Inflammatory macrophage (primary cell): ENCODE measurements around the gene DHRS1.

Experiments
- DNase-seq, 2 donors: peaks; one replicate each; pipeline ENCODE4 v3.0.0-alpha.2; 2020 to 2022

DHRS1 gene

GRCh38 chr14:24262821-24263733 is 36.5 kb downstream of the DHRS1 start, which contains the start of gene TGM1:
TGM1 (minus strand) TSS chr14:24263177; CDS start chr14:24262352, 825 bp downstream.
- no peak for DNase-seq

GRCh38 chr14:24261969-24262327 is 37.6 kb downstream of the DHRS1 start:
- DNase-seq: no peak

- no peak for DNase-seq
These were observed 38.2 kb downstream of the DHRS1 start for GRCh38 chr14:24261256-24261968.

DNA sequence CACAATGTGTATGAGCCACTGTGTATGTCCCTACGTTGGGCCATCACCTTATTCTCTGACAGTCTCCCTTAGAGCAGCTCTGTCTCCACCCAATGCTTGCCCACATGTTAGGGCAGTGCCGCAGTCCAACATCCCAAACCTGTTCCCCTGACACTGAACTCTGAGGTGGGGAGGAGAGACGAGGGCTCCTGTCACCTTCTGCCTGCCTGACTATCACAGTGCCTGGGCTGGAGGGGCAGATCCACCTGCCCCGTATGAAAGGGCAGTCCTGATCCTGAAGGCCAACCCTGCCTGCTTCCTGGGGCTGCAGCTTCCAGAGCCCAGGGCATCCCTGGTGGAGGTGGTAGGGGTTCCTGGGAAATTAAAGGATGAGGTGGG is 38.8 kb downstream of the DHRS1 start:
- no peak for DNase-seq

- no peak for DNase-seq
These were observed 39.4 kb downstream of the DHRS1 start for GRCh38 chr14:24260026-24260779.

DNA sequence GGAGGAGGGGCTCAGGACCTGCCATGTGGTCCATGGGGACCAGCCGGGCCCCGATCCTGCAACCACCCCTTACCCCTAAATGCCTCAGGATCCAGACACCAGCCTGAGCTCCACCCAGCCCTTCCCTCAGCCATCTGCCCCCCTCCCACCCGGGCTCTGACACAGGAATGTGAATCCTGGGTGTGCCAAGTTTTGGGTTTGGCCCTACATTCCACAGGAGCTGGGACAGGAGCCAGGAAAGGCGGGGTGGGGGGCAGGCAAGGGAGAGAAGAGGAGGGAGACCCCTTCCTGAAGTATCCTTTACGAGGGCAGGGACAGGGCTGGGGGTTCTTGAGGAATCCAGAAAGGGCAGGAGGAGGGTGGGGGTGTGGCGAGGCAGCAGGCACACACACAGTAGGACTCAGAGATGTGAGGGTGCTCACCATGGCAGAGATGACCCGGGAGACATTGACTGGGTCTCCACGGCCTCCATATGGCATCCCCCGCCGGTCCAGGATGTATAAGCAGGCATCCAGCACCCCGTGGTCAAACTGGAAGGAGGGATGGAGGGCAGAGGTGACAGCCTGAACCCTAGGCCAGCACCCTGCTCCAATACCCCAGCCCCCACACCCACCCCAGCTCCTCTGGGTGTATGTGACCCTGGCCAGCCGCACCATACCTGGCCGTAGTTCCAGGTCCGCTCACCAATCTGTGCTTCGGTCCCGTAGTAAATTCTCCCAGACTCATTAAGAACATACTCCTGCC is 40.1 kb downstream of the DHRS1 start:
- DNase-seq: no peak

- no peak for DNase-seq
These were observed 40.9 kb downstream of the DHRS1 start for GRCh38 chr14:24258548-24259265.

DNA sequence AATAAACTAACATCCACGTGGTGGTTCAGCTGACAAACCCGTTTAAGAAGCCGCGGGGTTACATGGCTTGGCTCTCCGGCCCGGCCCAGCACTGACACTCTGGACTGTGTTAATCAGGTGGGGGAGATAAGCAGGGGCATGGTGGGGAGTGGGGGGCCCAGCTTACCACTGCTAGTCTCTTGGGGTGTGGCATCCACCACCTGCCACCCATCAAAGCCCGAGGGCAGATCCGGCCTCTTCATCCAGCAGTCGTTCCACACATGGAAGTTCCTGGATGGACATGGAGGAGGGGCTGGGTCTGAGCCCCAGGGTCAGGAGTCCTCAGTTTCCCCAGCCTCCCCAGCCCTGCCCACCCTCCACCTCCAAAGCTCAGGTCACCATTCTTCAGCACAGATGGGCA is 41.5 kb downstream of the DHRS1 start:
- no peak for DNase-seq

DNA sequence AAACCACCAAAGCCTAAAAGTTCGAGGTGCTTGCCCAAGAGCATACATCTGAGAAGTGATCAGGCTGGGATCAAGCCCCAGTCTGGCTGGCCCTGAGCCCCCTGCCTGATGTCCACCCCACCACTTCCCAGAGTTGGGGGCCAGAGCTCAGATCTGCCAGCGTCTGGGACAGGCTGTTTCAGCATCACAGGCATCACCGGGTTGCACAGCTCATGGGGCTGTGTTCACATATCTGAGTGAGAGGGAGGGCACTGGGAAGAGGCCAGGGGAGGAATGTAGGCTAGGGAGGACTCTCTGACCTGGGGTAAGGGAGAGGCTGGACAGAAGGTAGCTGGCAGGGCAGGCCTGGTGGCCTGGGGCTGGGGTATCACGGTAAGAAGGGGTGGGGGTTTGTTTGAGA is 42.6 kb downstream of the DHRS1 start:
- DNase-seq: no peak

GRCh38 chr14:24255931-24256711 is 43.5 kb downstream of the DHRS1 start:
- DNase-seq: no peak

DNA sequence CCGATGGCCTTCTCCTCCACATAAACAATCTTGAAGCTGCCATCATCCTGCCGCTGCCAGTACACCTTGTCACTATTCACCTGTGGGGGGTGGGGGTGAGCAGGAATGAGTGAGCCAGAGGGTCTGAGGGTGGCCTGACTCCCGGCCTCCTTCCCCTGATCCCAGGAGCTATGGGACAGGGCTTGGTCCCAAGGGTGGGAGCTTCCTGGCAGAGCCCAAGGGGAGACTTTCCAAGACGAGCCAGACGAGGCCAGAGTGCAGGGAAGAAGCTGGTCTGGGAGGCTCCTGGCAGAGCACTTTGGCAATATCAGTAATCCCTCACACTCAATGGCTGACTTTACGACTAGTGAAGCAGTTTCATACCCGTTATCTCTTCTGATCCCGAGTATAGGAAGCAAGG is 44.1 kb downstream of the DHRS1 start:
- DNase-seq: no peak

GRCh38 chr14:24254630-24255392 is 44.8 kb downstream of the DHRS1 start:
- no peak for DNase-seq

GRCh38 chr14:24253936-24254335 is 45.6 kb downstream of the DHRS1 start:
- DNase-seq: no peak

DNA sequence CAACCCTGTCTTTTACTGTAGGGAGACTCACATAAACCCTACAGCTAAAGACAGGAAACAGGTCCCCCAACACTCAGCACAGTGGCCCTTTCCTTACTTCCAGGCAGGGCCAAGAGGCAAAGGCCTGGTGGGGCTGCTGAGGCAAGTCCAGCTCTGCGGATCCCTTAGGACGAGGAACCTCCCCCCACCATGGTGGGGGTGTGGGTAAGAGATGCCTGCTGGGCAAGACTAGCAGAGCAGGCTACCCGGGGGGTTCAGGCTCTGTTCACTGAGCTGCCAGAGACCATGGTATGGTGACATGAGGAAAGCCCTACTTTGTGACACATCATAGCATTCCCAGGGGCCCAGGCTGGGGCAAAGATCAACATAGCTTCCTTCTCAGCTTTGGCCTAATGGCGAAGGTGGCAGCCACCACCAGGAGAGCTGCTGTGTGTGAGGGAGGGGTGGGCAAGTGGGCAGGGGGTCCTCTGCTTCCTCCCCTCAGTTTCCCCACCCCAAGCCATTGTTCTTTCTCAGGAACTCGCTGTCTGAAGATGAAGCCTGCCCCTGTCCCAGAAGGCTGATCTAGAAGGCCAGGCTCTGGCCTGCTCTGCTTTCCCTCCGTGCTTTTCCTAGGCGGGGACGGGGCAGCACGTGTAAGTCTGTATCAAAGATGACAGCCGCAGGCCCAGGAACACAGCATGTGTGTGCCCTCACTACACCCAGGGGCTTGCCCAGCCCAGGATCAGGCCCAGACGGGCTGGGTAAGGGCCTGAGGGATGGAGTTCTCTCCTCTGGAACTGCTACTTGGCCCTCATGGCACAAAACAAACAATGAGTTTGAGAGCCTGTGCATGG is 47.1 kb downstream of the DHRS1 start:
- DNase-seq: no peak

DNA sequence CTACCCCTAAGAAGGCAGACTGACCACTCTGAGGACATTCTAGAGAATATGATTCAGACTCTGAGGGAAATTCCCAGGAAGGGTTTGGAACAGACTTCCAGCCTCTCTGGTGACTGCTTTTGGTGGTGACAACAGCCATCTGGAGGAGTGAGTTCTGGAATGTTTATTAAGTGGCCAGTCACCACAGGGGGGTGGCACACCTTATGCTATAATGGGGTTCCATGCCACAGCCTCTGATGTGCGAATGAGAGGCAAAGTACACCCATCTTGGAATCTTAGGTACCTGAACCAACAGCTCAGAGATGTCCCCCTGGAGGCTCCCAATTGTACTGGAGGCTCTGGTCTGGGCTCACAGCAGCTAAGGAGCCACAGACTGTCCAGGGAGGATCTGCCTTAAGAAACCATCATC is 47.7 kb downstream of the DHRS1 start:
- DNase-seq: no peak

DNA sequence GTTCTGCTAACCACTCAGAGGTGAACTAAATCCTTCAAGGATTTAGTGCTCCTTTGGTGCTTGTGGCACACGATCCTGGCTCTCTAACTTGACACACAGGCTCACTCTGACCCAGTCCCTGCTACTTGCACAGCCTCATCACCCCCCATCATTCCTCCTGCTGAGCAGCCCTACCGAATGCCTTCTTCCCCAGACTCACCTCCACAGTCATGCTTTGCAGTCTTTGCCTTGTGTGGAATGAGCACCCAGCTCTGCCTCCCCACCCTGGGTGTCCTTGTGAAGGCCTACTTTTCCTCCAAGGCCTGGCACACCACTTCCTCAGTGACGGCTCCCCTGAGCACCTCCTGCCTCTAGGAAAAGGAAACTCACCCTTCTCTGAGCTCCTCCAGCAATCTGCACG is 49.2 kb downstream of the DHRS1 start:
- DNase-seq: no peak

- no peak for DNase-seq
These were observed 50.2 kb downstream of the DHRS1 start for GRCh38 chr14:24249230-24250021.

DNA sequence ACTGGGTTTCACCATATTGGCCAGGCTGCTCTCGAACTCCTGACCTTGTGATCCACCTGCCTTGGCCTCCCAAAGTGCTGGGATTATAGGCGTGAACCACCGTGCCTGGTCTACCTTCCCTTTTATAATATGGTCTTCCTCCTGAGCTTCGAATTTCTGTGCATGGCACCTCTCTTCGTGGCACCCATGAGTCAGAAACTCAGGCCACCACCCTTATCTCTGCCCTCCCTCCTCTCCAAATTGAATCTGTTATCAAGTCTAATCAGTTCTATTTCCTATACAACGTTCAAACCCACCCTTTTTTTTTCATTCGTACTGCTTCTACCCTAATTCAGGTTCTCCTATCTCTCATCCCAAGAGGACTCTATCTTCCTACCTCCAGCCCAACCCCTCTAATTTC is 52.2 kb downstream of the DHRS1 start:
- no peak for DNase-seq
